ENCODE data around the gene MLPH. TPM values are rescaled to one million over a fixed set of nuclear protein-coding genes. Genes with fewer than 3 reads are reported as not detected.

Gene MLPH
- total RNA-seq, 4 donors from 2014 or later = 5.3 to 8.7 (median 7.8) TPM

GRCh38 chr2:237459741-237460174 lies 27.3 kb upstream of the MLPH start:
- no peak overlapping the region for H3K4me3 ChIP-seq
- H3K4me1 ChIP-seq = peaks cover 12 to 18% (median 17%) of the 10 kb centered on the region in 4 donors
- no peaks in the 10 kb centered on the region for H3K36me3 ChIP-seq
- no peaks in the 10 kb centered on the region for H3K27me3 ChIP-seq
- intact Hi-C loops (cut with DNase I) = no loop called here
- no peaks in the 10 kb centered on the region for H3K9me3 ChIP-seq
- TF ChIP-seq POLR2AphosphoS5 (IDR thresholded peaks at IDR 0.05) (no peak), EP300 (IDR thresholded peaks at IDR 0.05) (no peak), CTCF (IDR thresholded peaks at IDR 0.05) (no peak), POLR2A (IDR thresholded peaks at IDR 0.05; ENCODE audit: low read depth) (no peak)
- H3K27ac ChIP-seq (replicated peaks in 1 of 4) = no peak overlapping the region
- DNase-seq (ENCODE audit: extremely low spot score) = no peak
- 74% methylated on average over 3 of the region's 3 CpGs for WGBS

GRCh38 chr2:237464757-237465391 lies 22.2 kb upstream of the MLPH start:
- TF ChIP-seq POLR2AphosphoS5 (IDR thresholded peaks at IDR 0.05) (no peak), POLR2A (IDR thresholded peaks at IDR 0.05; ENCODE audit: low read depth) (no peak), EP300 (IDR thresholded peaks at IDR 0.05) (no peak), CTCF (IDR thresholded peaks at IDR 0.05) (no peak)
- peaks cover 0 to 3% (median under 1%) of the 10 kb centered on the region in 4 donors for H3K4me1 ChIP-seq
- intact Hi-C loops (cut with DNase I) = no loop called here
- DNase-seq (ENCODE audit: extremely low spot score) = no peak
- H3K27ac ChIP-seq (replicated peaks in 1 of 4) = no peak overlapping the region
- H3K4me3 ChIP-seq = no peak overlapping the region
- no peaks in the 10 kb centered on the region for H3K9me3 ChIP-seq
- H3K27me3 ChIP-seq = no peaks in the 10 kb centered on the region
- H3K36me3 ChIP-seq = no peaks in the 10 kb centered on the region
- 87% methylated on average over 8 of the region's 8 CpGs for WGBS

GRCh38 chr2:237465515-237466148 lies 21.4 kb upstream of the MLPH start:
- H3K27me3 ChIP-seq = no peaks in the 10 kb centered on the region
- H3K9me3 ChIP-seq = no peaks in the 10 kb centered on the region
- DNase-seq (ENCODE audit: extremely low spot score) = no peak
- H3K4me1 ChIP-seq = no peaks in the 10 kb centered on the region
- TF ChIP-seq POLR2AphosphoS5 (IDR thresholded peaks at IDR 0.05) = no peak
- no peak for TF ChIP-seq EP300 (IDR thresholded peaks at IDR 0.05)
- no peak for TF ChIP-seq POLR2A (IDR thresholded peaks at IDR 0.05; ENCODE audit: low read depth)
- no peak for TF ChIP-seq CTCF (IDR thresholded peaks at IDR 0.05)
- WGBS = 88% methylated on average over 16 of the region's 16 CpGs
- H3K27ac ChIP-seq (replicated peaks in 1 of 4) = no peak overlapping the region
- no peaks in the 10 kb centered on the region for H3K36me3 ChIP-seq
- intact Hi-C loops (cut with DNase I) = no loop called here
- H3K4me3 ChIP-seq = no peak overlapping the region

GRCh38 chr2:237466211-237466610 lies 20.8 kb upstream of the MLPH start:
- intact Hi-C loops (cut with DNase I) = no loop called here
- Histone ChIP-seq H3K36me3 (no peaks in the 10 kb centered on the region), H3K4me3 (no peak overlapping the region), H3K9me3 (no peaks in the 10 kb centered on the region), H3K27me3 (no peaks in the 10 kb centered on the region), H3K4me1 (peaks cover 0 to under 1% (median 0%) of the 10 kb centered on the region in 4 donors), H3K27ac (replicated peaks in 1 of 4) (no peak overlapping the region)
- WGBS = 56% methylated on average over 6 of the region's 6 CpGs
- no peak for DNase-seq (ENCODE audit: extremely low spot score)
- no peak for TF ChIP-seq CTCF (IDR thresholded peaks at IDR 0.05)
- no peak for TF ChIP-seq POLR2A (IDR thresholded peaks at IDR 0.05; ENCODE audit: low read depth)
- no peak for TF ChIP-seq POLR2AphosphoS5 (IDR thresholded peaks at IDR 0.05)
- TF ChIP-seq EP300 (IDR thresholded peaks at IDR 0.05) = no peak
